H9 (cell line): ENCODE data around the gene CFAP54. TPM values are rescaled to one million over a fixed set of nuclear protein-coding genes. Genes with fewer than 3 reads are reported as not detected.

Experiments
- DNase-seq: peaks from one replicate; pipeline ENCODE4 v3.0.0-alpha.2; 2017
- H2AFZ ChIP-seq: one replicate; pipeline ENCODE4 v1.6.1; 2013; ENCODE audit warnings: mild to moderate bottlenecking, low read length, control low read depth, moderate library complexity
- H2AK5ac ChIP-seq: 2 replicates; pipeline ENCODE4 v1.6.1; 2013; ENCODE audit warnings: low read length, control low read depth, mixed read lengths; ENCODE audit not compliant: insufficient read length
- H2BK120ac ChIP-seq: one replicate; pipeline ENCODE4 v1.6.1; 2013; ENCODE audit warnings: low read depth, mild to moderate bottlenecking, low read length, control low read depth, inconsistent platforms; ENCODE audit not compliant: poor library complexity, severe bottlenecking
- H2BK12ac ChIP-seq: 2 replicates; pipeline ENCODE4 v1.6.1; 2013; ENCODE audit warnings: low read length, control low read depth, mixed read lengths, low read depth; ENCODE audit not compliant: insufficient read length
- H2BK15ac ChIP-seq: 2 replicates; pipeline ENCODE4 v1.6.1; 2013; ENCODE audit warnings: low read depth, low read length, control low read depth
- H2BK20ac ChIP-seq: one replicate; pipeline ENCODE4 v1.6.1; 2013; ENCODE audit warnings: low read depth, mild to moderate bottlenecking, low read length, control low read depth, inconsistent platforms; ENCODE audit not compliant: poor library complexity, severe bottlenecking
- H2BK5ac ChIP-seq: 2 replicates; pipeline ENCODE4 v1.6.1; 2013; ENCODE audit warnings: low read length, control low read depth, mixed read lengths; ENCODE audit not compliant: insufficient read length
- H3K14ac ChIP-seq: 2 replicates; pipeline ENCODE4 v1.6.1; 2013; ENCODE audit warnings: low read length, control low read depth; ENCODE audit not compliant: insufficient read depth
- H3K18ac ChIP-seq: 2 replicates; pipeline ENCODE4 v1.6.1; 2013; ENCODE audit warnings: low read depth, mild to moderate bottlenecking, mixed read lengths, low read length, control low read depth; ENCODE audit not compliant: insufficient read length
- H3K23ac ChIP-seq: 2 replicates; pipeline ENCODE4 v1.6.1; 2013; ENCODE audit warnings: low read length, control low read depth, mixed read lengths, low read depth; ENCODE audit not compliant: insufficient read length
- H3K23me2 ChIP-seq: 2 replicates; pipeline ENCODE4 v1.6.1; 2013; ENCODE audit warnings: low read depth, mild to moderate bottlenecking, mixed read lengths, low read length, control low read depth; ENCODE audit not compliant: insufficient read length, poor library complexity, severe bottlenecking
- H3K27ac ChIP-seq: 2 replicates; pipeline ENCODE4 v1.5.1; 2013; ENCODE audit warnings: low read length, control low read depth, mixed read lengths, low read depth; ENCODE audit not compliant: insufficient read length
- H3K27me3 ChIP-seq: 2 replicates; pipeline ENCODE4 v1.6.1; 2013; ENCODE audit warnings: low read length, control low read depth, inconsistent platforms; ENCODE audit not compliant: insufficient read depth
- H3K4ac ChIP-seq: 2 replicates; pipeline ENCODE4 v1.6.1; 2013; ENCODE audit warnings: low read depth, mild to moderate bottlenecking, control low read depth, inconsistent platforms, low read length, moderate library complexity
- H3K4me1 ChIP-seq: 2 replicates; pipeline ENCODE4 v1.6.1; 2013; ENCODE audit warnings: low read length, control low read depth, inconsistent platforms; ENCODE audit not compliant: insufficient read depth
- H3K4me2 ChIP-seq: 2 replicates; pipeline ENCODE4 v1.6.1; 2013; ENCODE audit warnings: low read length, control low read depth, mixed read lengths; ENCODE audit not compliant: insufficient read length, insufficient read depth
- H3K56ac ChIP-seq: 2 replicates; pipeline ENCODE4 v1.6.1; 2013; ENCODE audit warnings: low read depth, mild to moderate bottlenecking, mixed read lengths, low read length, control low read depth; ENCODE audit not compliant: insufficient read length
- H3K79me1 ChIP-seq: 2 replicates; pipeline ENCODE4 v1.6.1; 2013; ENCODE audit warnings: low read depth, mild to moderate bottlenecking, moderate library complexity, low read length, control low read depth, inconsistent platforms; ENCODE audit not compliant: insufficient read depth, poor library complexity, severe bottlenecking
- H3K79me2 ChIP-seq: 2 replicates; pipeline ENCODE4 v1.6.1; 2013; ENCODE audit warnings: low read length, control low read depth, inconsistent platforms; ENCODE audit not compliant: insufficient read depth
- H3K9ac ChIP-seq: 2 replicates; pipeline ENCODE4 v1.6.1; 2013; ENCODE audit warnings: low read length, control low read depth, mixed read lengths; ENCODE audit not compliant: insufficient read length; ENCODE audit errors: extremely low read depth
- H3K9me3 ChIP-seq: one replicate; pipeline ENCODE4 v1.6.1; 2013; ENCODE audit warnings: low read depth, low read length, inconsistent platforms; ENCODE audit not compliant: control insufficient read depth
- H3T11ph ChIP-seq: one replicate; pipeline ENCODE4 v1.6.1; 2013; ENCODE audit warnings: mild to moderate bottlenecking, low read length, control low read depth, inconsistent platforms
- H4K20me1 ChIP-seq: one replicate; pipeline ENCODE4 v1.6.1; 2013; ENCODE audit not compliant: control insufficient read depth, insufficient read length, insufficient read depth
- H4K5ac ChIP-seq: 2 replicates; pipeline ENCODE4 v1.6.1; 2013; ENCODE audit warnings: low read depth, mild to moderate bottlenecking, mixed read lengths, low read length, control low read depth; ENCODE audit not compliant: insufficient read length
- H4K8ac ChIP-seq: replicated peaks from 2 replicates; pipeline ENCODE4 v1.6.1; 2013; ENCODE audit warnings: low read length, control low read depth, mixed read lengths, low read depth; ENCODE audit not compliant: insufficient read length
- H4K91ac ChIP-seq: 2 replicates; pipeline ENCODE4 v1.6.1; 2013; ENCODE audit warnings: low read depth, mild to moderate bottlenecking, moderate library complexity, mixed read lengths, low read length, control low read depth; ENCODE audit not compliant: insufficient read length
- H3K27ac Mint-ChIP-seq, 3 experiments: 2 replicates in 2 of 3; 3 replicates in 1 of 3; pipeline ENCODE4 v1.8.0; 2020 to 2021; ENCODE audit warnings: mixed read lengths in 3 of 3, mild to moderate bottlenecking in 1 of 3, moderate library complexity in 1 of 3
- H3K27me3 Mint-ChIP-seq: 2 replicates; pipeline ENCODE4 v1.8.0; 2021; ENCODE audit warnings: low read depth, mild to moderate bottlenecking, moderate library complexity, mixed read lengths
- H3K36me3 Mint-ChIP-seq, 3 experiments: 2 replicates in 2 of 3; 3 replicates in 1 of 3; pipeline ENCODE4 v1.8.0; 2020 to 2021; ENCODE audit warnings: low read depth in 3 of 3, mixed read lengths in 3 of 3; ENCODE audit not compliant: insufficient read depth in 1 of 3
- H3K4me1 Mint-ChIP-seq, 2 experiments: 2 replicates each; pipeline ENCODE4 v1.8.0; 2020; ENCODE audit warnings: mixed read lengths in 2 of 2
- H3K4me3 Mint-ChIP-seq, 2 experiments: 2 replicates in 1 of 2; 3 replicates in 1 of 2; pipeline ENCODE4 v1.8.0; 2020 to 2021; ENCODE audit warnings: mild to moderate bottlenecking in 2 of 2, mixed read lengths in 2 of 2, moderate library complexity in 1 of 2
- H3K9me3 Mint-ChIP-seq, 2 experiments: 2 replicates in 1 of 2; 3 replicates in 1 of 2; pipeline ENCODE4 v1.8.0; 2020; ENCODE audit warnings: mild to moderate bottlenecking in 2 of 2, mixed read lengths in 2 of 2, moderate library complexity in 1 of 2
- WGBS: extraction: QIAGEN DNeasy Blood & Tissue Kit; methylation state at CpG from one replicate; pipeline ENCODE4 v1.1.7; 2013; ENCODE audit warnings: missing lambda C conversion rate, low lambda C conversion rate, mixed read lengths; ENCODE audit not compliant: insufficient read length; ENCODE audit errors: extremely low coverage; 5-methylcytosine and 5-hydroxymethylcytosine counted together
- total RNA-seq: library from RNA; stranded (reverse); gene quantifications from 2 replicates; pipeline ENCODE4 v1.2.1, GENCODE V29; 2021
- TF ChIP-seq, protein P1 (sequence below): fragments of 200-600 bp; sonication (generic); conservative IDR thresholded peaks from 3 replicates; pipeline ENCODE4 v1.8.0; 2021; ENCODE audit warnings: antibody characterized with exemption, mild to moderate bottlenecking

The CFAP54 gene
- total RNA-seq, 1 experiment from 2014 or later: 0.24 TPM

DNA sequence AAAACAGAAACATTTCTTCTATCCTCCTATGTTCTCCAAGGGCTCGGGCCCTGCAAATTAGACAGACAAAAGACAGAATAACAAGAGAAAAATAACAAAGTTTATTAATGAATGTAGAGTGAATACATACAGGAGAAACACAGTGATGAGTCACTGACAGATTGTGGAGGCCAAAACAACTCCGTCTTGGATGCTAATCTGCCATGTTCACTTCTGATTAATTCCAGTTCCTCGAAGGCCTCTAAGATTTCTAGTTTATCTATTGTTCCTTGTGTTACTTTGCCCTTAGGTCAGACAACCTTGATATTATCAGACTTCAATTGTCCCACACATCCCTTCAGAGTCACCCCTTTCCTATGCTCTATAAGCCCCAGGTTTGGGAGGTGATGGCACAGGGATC, 390.8 kb downstream of the CFAP54 start:
- Histone ChIP-seq H3K23ac (no peak overlapping the region), H2BK20ac (no peak overlapping the region), H3K4me2 (no peak overlapping the region), H3K27ac (no peak overlapping the region), H3K9ac (no peak overlapping the region), H2BK5ac (no peak overlapping the region), H3K14ac (no peak overlapping the region), H4K20me1 (no peaks in the 10 kb centered on the region), H3K79me1 (no peaks in the 10 kb centered on the region), H3K18ac (no peak overlapping the region), H4K91ac (no peak overlapping the region), H2BK120ac (no peak overlapping the region), H3K23me2 (no peaks in the 10 kb centered on the region), H2BK12ac (no peak overlapping the region), H3K27me3 (no peaks in the 10 kb centered on the region), H3K79me2 (no peaks in the 10 kb centered on the region), H3T11ph (no peak overlapping the region), H3K4me1 (no peaks in the 10 kb centered on the region), H3K4ac (no peak overlapping the region), H3K9me3 (no peaks in the 10 kb centered on the region), H4K5ac (no peak overlapping the region), H4K8ac (no peak overlapping the region), H2AK5ac (no peak overlapping the region), H2AFZ (no peak overlapping the region), H2BK15ac (no peak overlapping the region), H3K56ac (no peak overlapping the region)
- no peaks in the 10 kb centered on the region for H3K4me1 Mint-ChIP-seq
- H3K36me3 Mint-ChIP-seq: no peaks in the 10 kb centered on the region
- no peak overlapping the region for H3K4me3 Mint-ChIP-seq
- WGBS: no CpG with 5 or more reads among the region's 3 CpGs
- TF ChIP-seq, protein P1, sequence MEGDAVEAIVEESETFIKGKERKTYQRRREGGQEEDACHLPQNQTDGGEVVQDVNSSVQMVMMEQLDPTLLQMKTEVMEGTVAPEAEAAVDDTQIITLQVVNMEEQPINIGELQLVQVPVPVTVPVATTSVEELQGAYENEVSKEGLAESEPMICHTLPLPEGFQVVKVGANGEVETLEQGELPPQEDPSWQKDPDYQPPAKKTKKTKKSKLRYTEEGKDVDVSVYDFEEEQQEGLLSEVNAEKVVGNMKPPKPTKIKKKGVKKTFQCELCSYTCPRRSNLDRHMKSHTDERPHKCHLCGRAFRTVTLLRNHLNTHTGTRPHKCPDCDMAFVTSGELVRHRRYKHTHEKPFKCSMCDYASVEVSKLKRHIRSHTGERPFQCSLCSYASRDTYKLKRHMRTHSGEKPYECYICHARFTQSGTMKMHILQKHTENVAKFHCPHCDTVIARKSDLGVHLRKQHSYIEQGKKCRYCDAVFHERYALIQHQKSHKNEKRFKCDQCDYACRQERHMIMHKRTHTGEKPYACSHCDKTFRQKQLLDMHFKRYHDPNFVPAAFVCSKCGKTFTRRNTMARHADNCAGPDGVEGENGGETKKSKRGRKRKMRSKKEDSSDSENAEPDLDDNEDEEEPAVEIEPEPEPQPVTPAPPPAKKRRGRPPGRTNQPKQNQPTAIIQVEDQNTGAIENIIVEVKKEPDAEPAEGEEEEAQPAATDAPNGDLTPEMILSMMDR: no peak
- no peaks in the 10 kb centered on the region for H3K9me3 Mint-ChIP-seq
- DNase-seq: no peak
- H3K27me3 Mint-ChIP-seq: no peaks in the 10 kb centered on the region
- H3K27ac Mint-ChIP-seq: no peak overlapping the region
